TTC549 (cell line): ENCODE data around the gene EQTN.
A peak's percentile ranks its signal among the peaks of the same experiment; 100 is the strongest.
"Not testable (repeated sequence)": the region's sequence is repeated elsewhere in the genome, so short reads cannot be mapped to it uniquely, and the experiment has no call there.

Experiments used
- FAIRE-seq: peaks from 2 replicates; lab custom pipeline; 2012; peaks lifted over from hg19 to GRCh38; lab: Jason Lieb, UNC

EQTN gene

DNA sequence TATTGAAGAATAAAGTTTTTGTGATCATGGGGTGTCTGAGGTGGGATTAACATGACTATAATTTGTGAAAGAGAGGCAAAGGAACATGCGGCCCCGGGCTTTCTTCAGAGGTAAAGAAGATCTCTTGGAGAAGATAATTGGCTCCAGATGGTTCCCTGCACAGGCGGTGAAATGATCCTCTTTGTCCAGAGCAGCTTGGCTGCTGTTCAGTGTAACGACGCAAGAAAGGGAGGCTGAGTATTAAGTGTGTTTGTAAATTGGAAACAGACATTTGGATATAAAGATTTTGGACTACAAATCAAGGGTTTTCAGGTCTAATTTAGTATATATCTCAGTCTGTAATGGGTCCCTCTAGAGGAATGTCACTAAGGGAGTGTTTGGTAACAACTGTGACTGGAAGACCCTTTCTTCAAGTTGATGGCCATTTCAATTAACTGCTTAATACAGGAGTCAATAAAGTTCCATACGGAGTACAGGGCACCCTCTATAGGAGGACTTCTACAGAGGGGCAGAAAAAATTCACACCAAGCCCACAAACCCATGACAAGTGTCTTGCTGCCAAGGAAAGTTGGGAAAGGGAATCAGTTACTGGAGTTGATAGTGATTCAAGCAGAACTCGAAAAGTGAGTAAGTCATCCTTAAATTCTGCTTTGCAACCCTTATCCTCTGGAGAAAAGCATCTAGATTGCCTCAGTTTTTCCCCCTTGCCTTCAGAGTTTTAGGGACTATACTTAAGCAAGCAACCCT lies 4.1 kb downstream of the EQTN start:
- no peak for FAIRE-seq

DNA sequence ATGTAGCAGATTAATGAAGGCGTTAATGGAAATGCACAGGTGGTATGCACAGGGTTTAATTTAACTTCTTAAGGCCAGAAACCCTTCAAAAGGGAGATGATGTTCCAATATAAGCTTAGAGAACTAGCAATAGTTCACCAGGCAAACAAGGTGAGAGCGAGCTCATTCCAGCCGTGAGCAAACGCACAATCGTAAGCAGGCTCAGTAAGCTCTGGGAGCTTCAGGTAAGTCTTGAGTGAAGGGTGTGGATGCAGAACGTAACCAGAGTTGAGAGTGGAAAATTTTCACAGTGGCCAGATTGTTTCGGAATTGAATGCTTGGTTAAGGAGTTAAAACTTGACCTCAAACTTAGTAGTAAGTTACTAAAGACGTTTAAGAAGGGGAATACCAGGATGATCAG lies 5.7 kb downstream of the EQTN start:
- FAIRE-seq = no peak

DNA sequence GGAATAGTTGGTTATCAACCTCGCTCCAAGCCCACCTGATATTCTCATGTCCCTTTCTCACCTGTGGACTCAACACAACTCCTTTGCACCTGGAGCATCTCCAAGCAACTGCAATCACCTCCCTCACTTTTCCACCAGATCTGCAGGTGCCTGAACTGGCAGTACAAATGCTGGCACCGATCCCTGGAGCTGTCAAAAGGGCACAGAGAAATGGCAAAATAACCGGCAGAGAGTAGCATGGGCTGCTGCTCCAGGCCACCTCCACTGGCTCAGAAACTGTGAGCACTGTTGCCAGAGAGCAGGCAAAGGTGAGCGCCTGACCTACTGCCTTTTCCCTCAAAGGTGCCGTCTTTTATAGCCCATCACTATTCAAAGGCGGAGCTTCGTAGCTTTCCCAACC lies 14.7 kb downstream of the EQTN start:
- no peak for FAIRE-seq

DNA sequence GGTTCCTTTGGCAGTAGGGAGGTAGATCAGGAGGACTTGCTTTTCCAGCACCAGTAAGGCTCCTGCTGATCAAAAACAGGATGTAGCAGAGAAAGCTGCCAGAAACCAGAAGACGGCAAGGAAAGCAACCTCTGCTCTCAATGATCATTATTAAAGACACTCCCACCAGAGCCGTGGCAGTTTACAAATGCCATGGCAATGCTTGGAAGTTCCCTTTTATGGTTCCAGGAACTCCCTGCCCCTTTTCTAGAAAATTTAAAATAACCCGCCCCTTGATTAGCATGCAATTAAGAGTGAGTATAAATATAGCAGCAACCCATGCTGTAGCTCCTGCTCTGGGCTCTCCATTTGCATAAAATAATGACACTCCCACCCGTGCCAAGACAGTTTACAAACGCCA lies 16.1 kb downstream of the EQTN start:
- no peak for FAIRE-seq

DNA sequence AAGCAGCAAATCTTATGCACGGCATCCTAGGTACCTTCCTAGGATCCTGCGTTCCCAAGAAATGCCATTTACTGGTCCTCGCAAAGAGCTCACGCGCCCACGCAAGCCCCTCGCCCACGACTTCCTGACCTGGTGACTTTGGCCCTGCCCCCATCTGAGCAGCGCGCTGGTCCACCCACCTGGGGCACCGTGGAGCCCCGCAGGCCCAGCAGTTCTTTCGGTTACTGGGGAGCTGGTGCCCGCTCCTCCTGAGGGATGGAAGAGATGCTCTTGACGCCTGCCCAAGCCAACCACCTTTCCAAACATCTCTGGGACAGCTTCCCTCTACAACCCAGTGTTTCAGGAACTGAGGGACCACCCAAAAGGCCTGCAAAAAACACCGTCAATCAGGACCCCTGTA lies 16.7 kb downstream of the EQTN start:
- FAIRE-seq = no peak

DNA sequence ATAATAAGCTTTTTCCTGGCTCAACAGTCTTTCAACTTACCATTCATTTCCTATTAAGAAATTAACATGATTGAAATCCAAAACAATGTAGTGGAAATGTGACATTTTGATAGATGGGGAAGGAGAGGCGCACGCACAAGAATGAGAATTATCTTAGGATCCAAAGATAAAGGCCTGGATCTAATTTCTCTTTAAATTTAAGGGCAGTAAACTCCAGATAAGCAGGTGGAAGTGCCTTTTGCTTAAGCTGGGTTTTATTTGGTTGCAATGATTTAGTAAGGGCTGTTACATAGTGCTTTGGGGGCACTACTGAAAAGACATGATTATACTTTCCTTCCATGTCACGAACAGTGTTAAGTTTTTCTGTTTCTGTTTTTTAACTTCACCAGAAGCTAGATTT lies 17.3 kb downstream of the EQTN start:
- FAIRE-seq = no peak

DNA sequence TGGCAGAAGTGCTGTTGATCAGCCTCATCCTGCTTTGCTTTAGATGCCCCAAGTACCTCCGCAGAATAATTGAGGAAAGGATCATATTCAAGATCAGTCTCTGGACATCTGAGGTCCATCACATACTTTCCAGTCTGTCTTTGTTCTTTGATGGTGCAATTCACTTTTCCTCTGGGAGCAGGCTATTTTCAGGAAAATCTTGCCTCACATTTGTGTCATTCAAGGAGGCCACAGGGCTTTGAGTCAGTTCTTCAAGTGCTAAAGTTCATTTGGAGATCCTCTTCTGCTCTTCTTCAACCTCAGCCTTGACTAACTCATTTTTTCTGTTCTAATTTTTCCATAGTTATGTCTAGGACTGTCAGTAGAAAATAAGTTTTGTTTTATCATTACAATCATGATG lies 18.6 kb downstream of the EQTN start:
- FAIRE-seq = no peak

DNA sequence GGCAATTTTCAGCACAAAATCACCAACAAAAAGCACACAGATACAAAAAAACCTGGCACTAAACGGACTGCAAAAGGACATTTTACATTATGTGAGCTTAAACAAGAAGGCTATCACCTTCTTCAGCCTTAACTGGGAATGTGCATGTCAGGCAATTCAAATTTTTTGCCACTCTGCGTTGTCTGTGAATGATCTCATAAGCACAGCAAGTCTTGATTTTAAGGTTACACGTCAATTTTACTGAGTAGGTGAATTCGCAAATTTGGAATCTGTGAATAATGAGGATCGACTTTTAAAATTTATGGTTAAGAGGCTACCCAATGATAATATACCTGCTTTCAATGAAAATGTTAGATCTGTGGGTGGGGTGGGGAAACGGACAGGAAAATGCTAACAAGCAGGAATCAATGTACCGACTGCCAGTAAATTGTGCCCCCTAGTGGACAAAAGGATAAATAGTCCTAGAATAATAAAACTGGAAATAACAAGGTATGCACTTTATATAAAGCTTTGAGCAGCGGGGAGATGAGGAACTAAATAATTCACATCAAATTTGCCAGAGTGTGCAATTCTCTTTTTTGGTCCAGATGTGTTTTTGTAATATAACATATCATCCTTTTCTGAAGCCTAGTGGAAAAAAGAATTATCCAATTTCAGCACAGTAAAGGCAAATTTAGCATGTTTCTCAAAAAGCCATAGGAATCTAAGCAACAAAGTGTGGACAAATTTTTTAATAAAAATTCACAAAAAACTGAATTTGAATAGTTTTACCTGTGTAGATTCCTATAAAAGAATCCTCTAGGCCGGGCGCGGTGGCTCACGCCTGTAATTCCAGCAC lies 20.5 kb downstream of the EQTN start:
- FAIRE-seq = peak; percentile 38

DNA sequence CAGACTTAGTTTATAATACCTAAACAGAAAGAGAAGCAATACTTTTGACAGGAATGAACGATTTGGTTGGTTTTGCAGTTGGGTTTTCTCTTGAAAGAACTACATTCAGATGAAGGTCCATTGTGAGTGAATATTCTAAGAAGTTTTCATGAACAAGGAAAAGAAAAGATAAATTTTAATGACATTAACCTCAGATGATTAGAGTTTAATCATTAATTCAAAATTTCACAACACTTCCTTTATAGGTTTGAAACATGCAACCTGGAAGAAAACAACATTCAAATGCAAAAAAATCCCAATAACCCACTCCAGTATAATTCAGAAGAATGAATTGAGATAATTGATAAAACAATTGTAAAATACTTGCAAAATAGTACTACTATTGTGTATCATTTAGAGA lies 23.8 kb downstream of the EQTN start:
- no peak for FAIRE-seq

DNA sequence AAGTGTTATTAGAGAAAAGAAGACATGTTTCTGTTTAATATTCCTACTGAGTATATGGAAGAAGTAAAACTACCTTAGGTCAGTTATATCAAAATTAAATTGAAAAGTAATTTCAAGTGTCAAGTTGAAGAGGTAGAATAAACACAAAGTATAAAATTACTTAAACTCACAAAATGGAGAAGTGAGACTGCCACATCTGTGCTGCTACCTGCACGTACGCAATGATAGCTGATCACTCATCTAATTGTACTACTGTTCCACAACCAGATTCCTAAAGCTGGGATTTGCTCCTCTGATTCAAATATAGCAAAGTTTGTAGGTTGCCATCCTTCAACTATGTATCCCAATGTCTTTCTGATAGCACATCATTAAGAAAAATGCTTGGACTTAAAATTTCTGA lies 24.8 kb downstream of the EQTN start:
- no peak for FAIRE-seq

DNA sequence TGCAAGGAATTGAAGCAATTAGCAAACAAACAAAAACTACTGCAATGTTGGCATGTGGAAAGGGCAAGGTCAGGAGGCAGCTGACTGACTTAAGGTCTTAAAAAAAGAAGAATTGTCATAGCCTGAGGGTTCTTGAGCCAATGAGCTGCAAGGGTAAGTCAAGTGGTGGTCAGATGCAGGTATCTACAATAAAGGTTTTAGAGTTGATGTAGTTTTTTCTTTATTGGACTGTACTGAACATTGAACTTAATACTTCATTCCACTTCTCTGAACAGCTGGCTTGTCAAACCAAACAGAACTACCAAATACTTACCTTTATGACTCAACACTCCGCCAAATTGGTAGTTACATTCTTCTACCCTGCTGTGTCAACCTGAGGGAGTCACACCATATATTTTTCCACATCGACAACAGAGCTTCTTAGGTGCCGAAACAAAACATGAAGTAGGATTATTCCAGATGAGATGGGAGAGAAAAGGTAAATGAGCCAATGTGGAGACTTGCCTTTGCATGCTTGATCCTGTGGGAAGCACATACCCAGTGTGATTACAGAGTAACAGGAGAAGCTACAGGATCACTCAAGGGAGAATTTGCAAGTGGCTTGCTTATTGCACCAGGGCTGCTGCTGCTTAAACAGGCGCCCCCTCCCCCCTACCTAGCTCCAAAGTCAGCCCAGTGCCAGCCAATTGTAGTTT lies 35.3 kb downstream of the EQTN start:
- FAIRE-seq = no peak

DNA sequence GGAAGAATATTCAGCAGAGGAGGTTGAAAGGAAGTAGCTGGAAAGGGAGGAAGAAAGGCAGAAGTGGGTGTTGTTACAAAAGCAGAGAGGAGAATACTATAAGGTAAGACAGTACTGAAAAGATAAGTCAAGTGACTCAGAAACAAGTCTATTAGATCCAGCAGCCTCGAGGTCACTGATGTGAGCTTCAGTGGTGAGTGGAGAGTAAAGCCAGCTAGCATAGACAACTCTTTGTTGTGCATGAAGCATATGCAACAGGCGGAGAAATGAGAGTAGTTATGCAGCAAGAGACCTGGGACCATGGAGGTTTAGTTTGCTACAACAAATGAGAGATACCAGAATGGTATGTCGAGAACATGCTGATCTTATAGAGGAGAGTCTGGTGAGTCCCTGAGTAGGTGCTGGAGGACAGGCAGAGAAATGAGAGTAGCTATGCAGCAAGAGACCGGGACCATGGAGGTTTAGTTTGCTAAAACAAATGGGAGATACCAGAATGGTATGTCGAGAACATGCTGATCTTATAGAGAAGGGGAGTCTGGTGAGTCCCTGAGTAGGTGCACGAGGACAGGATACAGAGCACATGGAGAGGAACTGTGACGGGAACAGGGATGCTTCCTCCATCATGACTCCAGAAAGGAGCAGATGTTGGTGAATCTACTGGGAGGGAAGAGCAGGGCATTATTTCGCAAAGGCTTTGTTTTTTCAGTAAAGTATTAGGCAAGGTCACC lies 36.0 kb downstream of the EQTN start:
- FAIRE-seq = no peak

DNA sequence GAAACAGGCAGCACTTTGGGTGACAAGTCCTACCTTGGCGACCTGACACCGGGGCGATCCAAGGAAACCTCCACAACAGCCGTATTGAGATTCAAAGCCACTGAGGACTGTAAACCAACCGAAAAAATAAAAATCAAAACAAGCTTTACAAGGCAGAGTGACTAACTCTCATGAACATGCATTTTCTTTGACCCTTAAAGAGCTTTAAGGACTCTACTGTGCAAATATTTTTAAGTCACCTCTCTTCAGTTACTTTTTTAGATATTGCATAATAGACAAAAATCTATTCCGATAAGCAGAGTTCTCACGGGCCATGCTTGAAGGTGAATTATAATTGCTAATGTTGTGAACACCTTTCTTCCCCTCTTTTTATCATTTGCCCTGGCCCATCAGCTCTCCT lies 38.3 kb downstream of the EQTN start:
- no peak for FAIRE-seq

DNA sequence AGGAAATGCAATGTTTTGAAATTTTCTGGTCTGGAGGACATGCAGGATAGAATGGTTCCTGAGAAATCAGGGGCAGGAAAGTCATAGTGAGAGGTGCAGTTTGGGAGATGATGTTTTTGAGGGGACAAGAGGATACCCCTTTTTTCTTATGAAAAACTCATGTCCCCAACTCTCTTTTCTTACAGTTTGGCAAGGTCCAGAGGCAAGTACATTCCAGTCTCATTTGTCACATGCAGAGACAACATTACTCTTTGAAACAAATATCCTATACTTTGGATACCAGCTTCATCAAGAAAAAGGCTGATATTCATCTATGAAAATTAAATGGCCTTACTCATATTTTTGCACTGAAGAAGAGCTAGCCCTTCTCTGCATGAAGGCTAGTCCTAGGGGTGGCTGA lies 48.2 kb downstream of the EQTN start:
- FAIRE-seq = no peak

DNA sequence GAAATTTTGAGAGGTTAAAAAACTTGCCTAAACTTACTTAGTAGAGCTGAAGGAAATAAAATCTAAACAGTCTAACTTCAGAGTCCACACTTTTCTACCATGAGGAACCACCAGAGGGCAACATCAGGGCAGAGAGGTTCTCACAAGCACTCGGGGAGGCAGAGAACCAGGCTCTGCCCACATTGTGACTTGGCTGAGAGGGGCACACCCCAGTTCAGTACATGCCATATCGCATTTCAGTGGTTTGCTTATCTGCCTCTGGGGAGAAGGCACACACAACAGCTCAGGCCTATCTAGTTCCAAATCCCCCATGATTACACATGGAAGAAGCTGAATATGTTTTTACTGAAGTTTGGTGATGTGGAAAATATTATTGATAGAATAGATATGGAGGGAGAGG lies 49.2 kb downstream of the EQTN start:
- no peak for FAIRE-seq

DNA sequence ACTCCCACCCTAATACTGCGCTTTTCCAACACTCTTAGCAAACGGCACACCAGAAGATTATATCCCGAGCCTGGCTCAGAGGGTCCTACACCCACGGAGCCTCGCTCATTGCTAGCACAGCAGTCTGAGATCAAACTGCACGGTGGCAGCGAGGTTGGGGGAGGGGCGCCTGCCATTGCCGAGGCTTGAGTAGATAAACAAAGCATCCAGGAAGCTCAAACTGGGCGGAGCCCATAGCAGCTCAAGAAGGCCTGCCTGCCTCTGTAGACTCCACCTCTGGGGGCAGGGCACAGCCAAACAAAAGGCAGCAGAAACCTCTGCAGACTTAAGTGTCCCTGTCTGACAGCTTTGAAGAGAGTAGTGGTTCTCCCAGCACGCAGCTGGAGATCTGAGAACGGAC lies 57.3 kb downstream of the EQTN start:
- FAIRE-seq = not testable (repeated sequence)
